ENCODE measurements around the gene CFAP119.
A peak's percentile ranks its signal among the peaks of the same experiment; 100 is the strongest.

CFAP119 gene

DNA sequence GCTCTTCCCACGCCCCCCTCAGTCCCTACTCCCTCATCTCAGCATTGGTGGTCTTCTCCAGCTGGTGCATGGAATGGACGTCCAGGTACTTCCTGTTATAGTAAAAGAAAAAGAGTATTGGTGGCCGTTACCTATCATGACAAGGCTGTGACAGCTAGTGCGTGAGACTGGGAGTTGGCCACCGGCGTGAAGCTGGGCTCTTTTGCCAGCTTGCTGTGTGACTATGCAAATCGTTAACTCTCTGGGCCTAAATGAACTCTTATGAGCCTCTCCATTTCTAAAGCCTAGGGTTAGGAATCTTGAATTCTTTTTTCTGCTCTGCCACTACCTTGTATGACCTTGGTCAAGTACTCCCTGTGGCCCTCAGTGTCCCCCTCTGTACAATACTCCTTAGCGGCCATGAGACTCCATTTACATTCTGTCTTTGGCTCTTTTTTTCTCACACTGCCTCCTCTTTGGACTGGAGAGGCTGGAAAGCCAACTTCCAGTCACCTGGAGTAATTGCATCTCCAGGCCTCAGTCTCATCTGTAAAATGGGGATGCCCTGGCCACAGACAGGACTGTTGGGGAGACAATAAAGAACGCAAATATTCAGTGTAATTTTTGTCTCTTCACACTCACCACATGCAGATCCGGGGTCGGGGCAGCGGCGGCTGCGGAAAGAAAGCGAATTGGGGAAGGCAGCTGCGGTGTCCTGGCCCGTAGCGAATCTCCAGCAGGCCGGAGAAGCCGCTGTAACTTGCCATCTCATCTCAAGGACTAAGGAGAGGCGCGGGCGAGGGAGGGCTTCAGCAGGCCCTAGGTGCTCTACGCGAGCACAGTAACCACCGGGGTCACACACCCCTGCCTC is 1.1 kb downstream of the CFAP119 start:
- no peak for DNase-seq

DNA sequence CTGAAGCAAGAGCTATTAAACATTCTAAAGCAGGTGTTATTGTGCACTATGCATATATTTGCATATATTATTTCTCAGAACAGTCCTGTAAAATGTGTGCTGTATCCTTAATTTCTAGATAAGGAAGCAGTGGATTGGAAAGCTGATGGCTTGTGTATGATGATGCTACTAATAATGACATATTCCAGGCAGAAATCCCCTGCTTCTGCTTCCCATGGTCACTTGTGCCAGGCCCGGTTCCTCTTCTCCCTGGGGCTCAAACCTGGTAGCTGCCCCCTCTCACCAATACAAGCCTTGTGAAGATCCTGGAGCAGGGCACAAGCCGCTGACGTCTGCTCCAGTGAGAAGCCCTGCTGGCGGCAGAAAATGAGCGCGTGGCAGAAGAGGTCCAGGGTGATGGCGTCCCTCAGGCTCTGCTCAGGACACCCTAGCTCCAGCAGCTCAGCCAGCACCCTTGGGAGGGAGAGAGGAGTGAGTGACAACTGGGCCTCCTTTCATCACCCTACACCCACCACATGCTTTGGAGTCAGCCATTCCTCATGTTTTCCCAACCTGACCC is 1.8 kb downstream of the CFAP119 start:
- DNase-seq, result no peak

- peak; percentile 56 to 72 for DNase-seq
Observed at GRCh38 chr16:30758988-30759491, 2.8 kb downstream of the CFAP119 start.

DNA sequence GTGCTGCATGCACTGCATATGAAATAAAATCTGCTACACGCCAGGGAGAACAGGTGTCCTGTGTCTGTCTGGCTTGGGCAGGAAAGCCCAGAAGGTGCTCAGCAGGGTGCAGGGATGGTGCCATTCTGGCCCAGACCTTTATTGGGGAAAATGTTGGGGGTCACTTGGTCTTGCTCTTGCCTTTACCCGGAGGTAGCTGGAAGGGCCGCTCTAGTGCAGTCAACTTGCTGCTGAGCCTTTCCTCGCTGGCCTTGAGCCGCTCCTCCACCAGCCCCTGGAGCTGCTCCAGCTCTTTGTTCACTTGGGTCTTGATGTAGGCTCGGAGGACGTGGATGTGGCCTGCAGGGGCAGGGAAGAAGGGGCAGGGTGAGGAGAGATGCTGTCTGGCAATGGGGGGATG is 4.5 kb downstream of the CFAP119 start:
- no peak for DNase-seq

GRCh38 chr16:30756781-30757100 is 5.1 kb downstream of the CFAP119 start:
- DNase-seq, result no peak

- no peak for DNase-seq
Observed at GRCh38 chr16:30755955-30756780, 5.7 kb downstream of the CFAP119 start.

DNA sequence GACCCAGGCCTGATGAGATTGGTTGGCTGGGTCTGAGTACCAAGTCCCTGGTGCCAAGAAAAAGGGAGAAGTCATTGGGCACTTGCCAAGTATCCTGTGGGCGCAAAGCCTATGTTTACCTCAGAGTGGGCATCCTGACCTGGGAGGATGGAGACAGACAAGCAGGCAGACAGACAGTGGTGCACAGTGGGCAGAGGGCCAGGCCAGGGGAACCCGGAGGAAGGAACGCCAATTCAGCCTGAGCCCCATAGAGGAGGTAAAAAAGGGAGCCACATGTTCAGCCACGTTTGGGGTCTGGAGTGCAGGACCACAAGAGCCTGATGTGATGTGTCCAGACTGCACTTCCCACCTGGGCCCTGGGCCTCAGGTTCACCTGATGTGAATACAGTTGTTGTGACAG is 8.3 kb downstream of the CFAP119 start:
- DNase-seq, result no peak

DNA sequence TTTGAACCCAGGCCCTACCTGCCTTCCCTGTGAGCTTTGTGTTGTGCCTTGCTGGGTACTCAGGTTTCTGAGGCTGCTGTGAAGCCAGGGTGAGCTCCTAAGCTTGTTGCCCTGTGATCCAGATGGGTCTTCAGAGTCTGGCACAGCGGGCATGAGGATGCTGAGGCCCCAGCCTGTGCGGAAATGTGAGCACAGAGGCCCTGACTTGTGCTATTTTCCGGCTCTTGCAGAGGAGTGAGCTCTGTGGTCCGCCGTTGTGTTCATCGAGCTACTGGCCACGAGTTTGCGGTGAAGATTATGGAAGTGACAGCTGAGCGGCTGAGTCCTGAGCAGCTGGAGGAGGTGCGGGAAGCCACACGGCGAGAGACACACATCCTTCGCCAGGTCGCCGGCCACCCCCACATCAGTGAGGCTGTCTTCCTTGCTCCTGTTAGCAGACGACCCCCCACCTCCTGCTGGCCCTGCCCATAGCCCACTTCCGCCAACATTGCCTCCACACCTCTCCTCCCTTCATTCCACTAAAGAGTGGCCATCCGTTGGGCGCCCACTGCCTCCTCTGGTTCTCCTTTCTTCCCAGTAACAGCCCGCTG is 10.9 kb downstream of the CFAP119 start:
- DNase-seq, result no peak

GRCh38 chr16:30750201-30750600 is 11.7 kb downstream of the CFAP119 start:
- DNase-seq, result no peak

GRCh38 chr16:30748634-30749445 is 13.0 kb downstream of the CFAP119 start:
- DNase-seq, result no peak

- peak; percentile 73 to 98 for DNase-seq
Observed at GRCh38 chr16:30747799-30748633, 13.8 kb downstream of the CFAP119 start, which contains the start of gene PHKG2. TSS of gene PHKG2 (plus strand) at chr16:30748425. CDS start at chr16:30748821, 396 bp downstream.

GRCh38 chr16:30747331-30747730 is 14.5 kb downstream of the CFAP119 start:
- no peak for DNase-seq

GRCh38 chr16:30746638-30747175 is 15.2 kb downstream of the CFAP119 start:
- no peak for DNase-seq

DNA sequence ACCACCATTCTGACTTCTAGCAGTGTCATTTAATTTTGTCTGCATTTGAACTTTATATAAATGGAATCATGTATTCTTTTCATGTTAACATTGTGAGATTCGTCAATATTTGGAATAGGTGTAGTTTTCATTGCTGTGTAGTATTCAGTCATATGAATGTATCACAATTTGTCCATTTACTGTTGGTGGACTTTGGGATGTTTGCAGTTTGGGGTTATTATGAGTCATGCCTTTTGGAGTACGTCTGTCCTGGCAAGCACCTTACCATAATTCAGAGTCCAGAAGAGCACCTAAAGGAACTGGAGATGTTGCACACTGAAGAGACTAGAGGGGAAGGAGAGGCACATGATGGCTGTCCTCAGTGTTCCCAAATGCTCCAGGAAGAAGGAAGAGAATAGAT is 16.8 kb downstream of the CFAP119 start:
- no peak for DNase-seq

- no peak for DNase-seq
Observed at GRCh38 chr16:30744183-30744582, 17.7 kb downstream of the CFAP119 start.

- DNase-seq, result no peak
Observed at GRCh38 chr16:30743716-30744115, 18.1 kb downstream of the CFAP119 start.

- DNase-seq, result no peak
Observed at GRCh38 chr16:30741461-30741914, 20.4 kb downstream of the CFAP119 start.

GRCh38 chr16:30740364-30741251 is 21.3 kb downstream of the CFAP119 start:
- DNase-seq, result no peak
